ENCODE data around the gene CLUH. TPM values are rescaled to one million over a fixed set of nuclear protein-coding genes. Genes with fewer than 3 reads are reported as not detected.

The CLUH gene
- total and polyA plus RNA-seq, 2 donors (not counting 3 experiments of a cell fraction or from before 2014, with no cell fraction given), result 33.8 to 80.7 TPM

DNA sequence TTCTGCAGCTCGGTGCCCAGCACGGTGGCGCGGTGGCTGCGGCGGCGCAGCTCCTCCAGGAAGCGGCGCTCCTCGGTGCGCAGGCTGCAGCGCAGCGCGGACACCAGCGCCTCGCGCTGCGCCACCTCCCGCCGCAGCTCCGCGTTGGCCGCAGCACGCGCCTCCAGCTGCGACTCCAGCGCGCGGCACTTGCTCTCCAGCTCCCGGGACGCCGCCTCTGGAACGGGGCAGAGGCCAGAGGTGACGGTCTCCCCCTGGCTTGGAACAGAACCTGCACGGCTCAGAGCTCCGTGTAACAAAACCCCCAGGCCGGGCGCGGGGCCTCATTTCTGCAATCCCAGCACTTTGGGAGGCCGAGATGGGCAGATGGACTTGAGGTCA is 13.2 kb upstream of the CLUH start:
- Histone ChIP-seq H3K36me3 (ENCODE audit: control insufficient read depth in 2 of 2, extremely low read depth in 1 of 2, insufficient read depth in 2 of 2, low read length in 2 of 2) (no peaks in the 10 kb centered on the region), H3K4me3 (replicated peaks in 1 of 3; ENCODE audit: insufficient read depth in 1 of 3, low read depth in 1 of 3, low read length in 3 of 3) (no peak overlapping the region), H3K4me1 (ENCODE audit: control insufficient read depth, extremely low read depth, insufficient read depth, low read length) (no peaks in the 10 kb centered on the region), H3K79me2 (ENCODE audit: control insufficient read depth, insufficient read depth, low read length) (no peaks in the 10 kb centered on the region), H3K9me1 (replicated peaks; ENCODE audit: control insufficient read depth, extremely low read depth, insufficient read depth, low read length) (no peaks in the 10 kb centered on the region), H3K27ac (ENCODE audit: insufficient read depth, low read depth, low read length) (no peak overlapping the region), H4K20me1 (replicated peaks; ENCODE audit: control insufficient read depth, extremely low read depth, insufficient read depth, low read length) (no peaks in the 10 kb centered on the region), H3K9me3 (replicated peaks; ENCODE audit: control insufficient read depth, insufficient read depth, low read length) (no peaks in the 10 kb centered on the region), H3K4me2 (ENCODE audit: insufficient read depth, low read length) (no peak overlapping the region), H3K9ac (replicated peaks; ENCODE audit: extremely low read depth, insufficient read depth, low read length) (no peak overlapping the region), H2AFZ (ENCODE audit: low read depth, low read length) (peak overlapping the region; percentile 59), H3K27me3 (ENCODE audit: control insufficient read depth in 2 of 2, insufficient read depth in 2 of 2, low read length in 2 of 2) (peaks cover 12 to 17% of the 10 kb centered on the region in 2 experiments)
- ChIA-PET POLR2A (interaction anchor here (0.6 kb wide), 1 partner anchor 9 kb away, joined by 6 read pairs; no protein-coding TSS in a partner anchor), CTCF (interaction anchor here (1.1 to 1.5 kb wide), 3 partner anchors 12 to 288 kb away, joined by 3 read pairs; no protein-coding TSS in a partner anchor)
- intact Hi-C loops (cut with micrococcal nuclease), result no loop called here
- TF ChIP-seq POLR2A (IDR thresholded peaks at IDR 0.05; ENCODE audit: low read depth, low read length), result no peak
- TF ChIP-seq, protein P1, sequence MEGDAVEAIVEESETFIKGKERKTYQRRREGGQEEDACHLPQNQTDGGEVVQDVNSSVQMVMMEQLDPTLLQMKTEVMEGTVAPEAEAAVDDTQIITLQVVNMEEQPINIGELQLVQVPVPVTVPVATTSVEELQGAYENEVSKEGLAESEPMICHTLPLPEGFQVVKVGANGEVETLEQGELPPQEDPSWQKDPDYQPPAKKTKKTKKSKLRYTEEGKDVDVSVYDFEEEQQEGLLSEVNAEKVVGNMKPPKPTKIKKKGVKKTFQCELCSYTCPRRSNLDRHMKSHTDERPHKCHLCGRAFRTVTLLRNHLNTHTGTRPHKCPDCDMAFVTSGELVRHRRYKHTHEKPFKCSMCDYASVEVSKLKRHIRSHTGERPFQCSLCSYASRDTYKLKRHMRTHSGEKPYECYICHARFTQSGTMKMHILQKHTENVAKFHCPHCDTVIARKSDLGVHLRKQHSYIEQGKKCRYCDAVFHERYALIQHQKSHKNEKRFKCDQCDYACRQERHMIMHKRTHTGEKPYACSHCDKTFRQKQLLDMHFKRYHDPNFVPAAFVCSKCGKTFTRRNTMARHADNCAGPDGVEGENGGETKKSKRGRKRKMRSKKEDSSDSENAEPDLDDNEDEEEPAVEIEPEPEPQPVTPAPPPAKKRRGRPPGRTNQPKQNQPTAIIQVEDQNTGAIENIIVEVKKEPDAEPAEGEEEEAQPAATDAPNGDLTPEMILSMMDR (IDR thresholded peaks at IDR 0.05; ENCODE audit: extremely low read depth in 1 of 2, insufficient read depth in 1 of 2, low read depth in 1 of 2, low read length in 2 of 2), result peak in 1 of 2 donors; percentile 13
- FAIRE-seq (no peak), DNase-seq (ENCODE audit: low read depth, low spot score) (peak; percentile 19)
- no TSS peak for BruUV-seq (replicated peaks)
- dilution Hi-C loops (cut with MboI; ENCODE audit: extremely low pct_ligation_motif_present, low sequenced_read_pairs), result no loop called here

DNA sequence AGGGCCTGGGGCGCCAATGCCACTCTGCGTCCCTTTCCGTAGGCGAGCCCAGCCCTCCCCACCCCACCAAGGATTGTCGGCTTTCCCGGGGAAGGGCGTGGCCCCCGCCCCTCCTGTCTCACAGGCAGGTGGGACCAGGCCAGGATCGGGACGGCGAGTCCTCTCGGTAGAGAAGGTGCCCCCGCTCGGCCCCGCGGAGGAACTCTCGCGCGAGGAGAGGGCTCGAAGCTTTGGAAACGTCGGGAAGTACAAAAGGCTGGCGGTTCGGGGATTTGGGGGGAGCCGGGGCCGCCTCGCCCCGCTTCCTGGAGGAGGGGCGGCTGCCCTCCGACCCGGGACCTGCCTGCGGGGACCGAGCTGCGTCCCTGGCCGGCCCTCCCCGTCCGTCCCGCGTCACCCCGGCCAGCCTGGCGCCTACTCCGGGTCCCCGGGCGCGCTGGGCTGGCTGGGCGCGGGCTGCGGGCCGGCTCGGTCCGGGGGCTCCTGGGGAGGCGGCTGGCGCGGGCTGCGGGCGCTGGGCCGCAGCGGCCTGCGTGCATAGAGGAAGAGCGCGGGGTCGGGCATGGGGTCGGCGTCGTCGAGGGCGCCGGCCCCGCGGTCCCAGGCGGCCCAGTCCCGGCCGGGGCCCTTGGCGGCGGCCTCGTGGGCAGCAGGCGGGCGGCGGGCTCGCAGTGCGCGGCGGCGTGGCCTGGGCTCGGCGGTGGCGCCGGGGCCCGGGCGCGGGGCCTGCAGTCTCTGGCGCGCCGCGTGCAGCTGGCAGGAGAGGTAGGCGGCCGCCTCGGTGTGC is 12.6 kb upstream of the CLUH start:
- H3K9ac ChIP-seq (replicated peaks; ENCODE audit: extremely low read depth, insufficient read depth, low read length), result no peak overlapping the region
- intact Hi-C loops (cut with micrococcal nuclease) (no loop called here), dilution Hi-C loops (cut with MboI; ENCODE audit: extremely low pct_ligation_motif_present, low sequenced_read_pairs) (no loop called here)
- H3K79me2 ChIP-seq (ENCODE audit: control insufficient read depth, insufficient read depth, low read length), result no peaks in the 10 kb centered on the region
- H3K36me3 ChIP-seq (ENCODE audit: control insufficient read depth in 2 of 2, extremely low read depth in 1 of 2, insufficient read depth in 2 of 2, low read length in 2 of 2), result no peaks in the 10 kb centered on the region
- ChIA-PET CTCF (interaction anchor here (1.1 to 1.5 kb wide), 3 partner anchors 11 to 288 kb away, joined by 3 read pairs; no protein-coding TSS in a partner anchor), POLR2A (interaction anchor here (0.6 kb wide), 1 partner anchor 10 kb away, joined by 6 read pairs; no protein-coding TSS in a partner anchor)
- H3K27me3 ChIP-seq (ENCODE audit: control insufficient read depth in 2 of 2, insufficient read depth in 2 of 2, low read length in 2 of 2), result peaks cover 12 to 17% of the 10 kb centered on the region in 2 experiments
- H3K4me1 ChIP-seq (ENCODE audit: control insufficient read depth, extremely low read depth, insufficient read depth, low read length), result no peaks in the 10 kb centered on the region
- no peaks in the 10 kb centered on the region for H3K9me1 ChIP-seq (replicated peaks; ENCODE audit: control insufficient read depth, extremely low read depth, insufficient read depth, low read length)
- H4K20me1 ChIP-seq (replicated peaks; ENCODE audit: control insufficient read depth, extremely low read depth, insufficient read depth, low read length), result no peaks in the 10 kb centered on the region
- BruUV-seq (replicated peaks), result no TSS peak
- TF ChIP-seq, protein P1 (IDR thresholded peaks at IDR 0.05; ENCODE audit: extremely low read depth in 1 of 2, insufficient read depth in 1 of 2, low read depth in 1 of 2, low read length in 2 of 2), result no peak
- TF ChIP-seq POLR2AphosphoS5 (IDR thresholded peaks at IDR 0.05; ENCODE audit: insufficient read depth, low read depth, low read length) (no peak), JUN (IDR thresholded peaks at IDR 0.05; ENCODE audit: borderline replicate concordance, insufficient read depth, insufficient read length, low read depth) (no peak), POLR2A (IDR thresholded peaks at IDR 0.05; ENCODE audit: low read depth, low read length) (no peak), FOS (IDR thresholded peaks at IDR 0.05; ENCODE audit: borderline replicate concordance, insufficient read depth, low read length) (no peak), EZH2 (IDR thresholded peaks at IDR 0.05; ENCODE audit: borderline replicate concordance, low read depth, low read length, severe bottlenecking) (peak; percentile 84), GATA2 (IDR thresholded peaks at IDR 0.05; ENCODE audit: insufficient read depth, insufficient read length, low read depth, low read length) (no peak)
- TF ChIP-seq, protein P2, sequence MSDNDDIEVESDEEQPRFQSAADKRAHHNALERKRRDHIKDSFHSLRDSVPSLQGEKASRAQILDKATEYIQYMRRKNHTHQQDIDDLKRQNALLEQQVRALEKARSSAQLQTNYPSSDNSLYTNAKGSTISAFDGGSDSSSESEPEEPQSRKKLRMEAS (IDR thresholded peaks at IDR 0.05; ENCODE audit: insufficient read depth, insufficient read length), result no peak
- H3K27ac ChIP-seq (ENCODE audit: insufficient read depth, low read depth, low read length), result no peak overlapping the region
- DNase-seq (ENCODE audit: low read depth, low spot score) (no peak), FAIRE-seq (no peak)
- peak overlapping the region; percentile 59 for H2AFZ ChIP-seq (ENCODE audit: low read depth, low read length)
- H3K9me3 ChIP-seq (replicated peaks; ENCODE audit: control insufficient read depth, insufficient read depth, low read length), result no peaks in the 10 kb centered on the region
- H3K4me3 ChIP-seq (replicated peaks in 1 of 3; ENCODE audit: insufficient read depth in 1 of 3, low read depth in 1 of 3, low read length in 3 of 3), result no peak overlapping the region
- peak overlapping the region; percentile 31 for H3K4me2 ChIP-seq (ENCODE audit: insufficient read depth, low read length)
